ENCODE data around the gene EIF4E.

EIF4E gene

DNA sequence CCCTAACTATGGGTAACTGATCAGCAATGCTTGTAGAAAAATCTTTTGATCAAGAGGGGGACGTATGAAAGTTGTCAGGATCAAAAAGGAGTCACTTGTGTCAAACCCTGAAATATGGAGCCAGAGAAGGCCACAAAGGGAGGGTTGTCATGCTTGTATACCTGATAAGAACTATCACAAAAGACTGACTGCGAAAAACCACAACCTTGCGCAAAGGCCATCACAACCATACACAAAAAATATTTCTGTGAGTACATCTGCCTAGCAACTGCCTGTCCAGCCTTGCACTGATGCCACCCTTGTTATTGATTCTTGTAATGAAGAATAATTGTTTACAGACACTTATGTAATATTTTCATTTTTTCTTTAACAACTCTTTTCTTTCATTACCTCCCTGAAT, 22.8 kb upstream of the EIF4E start:
- Histone ChIP-seq H2BK5ac (ENCODE audit: low read length) (no peak overlapping the region), H3K56ac (ENCODE audit: low read length) (no peak overlapping the region), H3K79me1 (ENCODE audit: low read length) (no peaks in the 10 kb centered on the region), H3K4me2 (ENCODE audit: low read length) (no peak overlapping the region), H3K18ac (ENCODE audit: low read length) (no peak overlapping the region), H3K79me2 (ENCODE audit: control insufficient read depth, insufficient read depth, low read length) (no peaks in the 10 kb centered on the region), H2AK5ac (ENCODE audit: low read length) (no peak overlapping the region), H3K4ac (ENCODE audit: low read depth, low read length) (no peak overlapping the region), H3K23ac (ENCODE audit: low read length) (no peak overlapping the region), H3K4me1 (ENCODE audit: control insufficient read depth, low read depth, low read length) (no peaks in the 10 kb centered on the region), H4K8ac (ENCODE audit: low read depth, low read length) (no peak overlapping the region), H3K36me3 (ENCODE audit: control insufficient read depth, insufficient read depth, low read length) (no peaks in the 10 kb centered on the region), H4K5ac (ENCODE audit: low read length) (no peak overlapping the region), H3K27ac (ENCODE audit: low read depth, low read length) (no peak overlapping the region), H3K9ac (ENCODE audit: low read length) (no peak overlapping the region), H2BK120ac (ENCODE audit: low read depth, low read length) (no peak overlapping the region), H3K4me3 (ENCODE audit: low read length) (no peak overlapping the region), H3K27me3 (ENCODE audit: insufficient read depth, low read length, poor library complexity) (no peaks in the 10 kb centered on the region), H2BK15ac (replicated peaks; ENCODE audit: low read depth) (no peak overlapping the region)
- no peak for DNase-seq
- no CpG with 5 or more reads among the region's 3 CpGs for WGBS (ENCODE audit: extremely low coverage, insufficient coverage, low lambda C conversion rate)

- WGBS (ENCODE audit: extremely low coverage, insufficient coverage, low lambda C conversion rate), result no CpG with 5 or more reads among the region's 1 CpG
- DNase-seq, result no peak
- H4K5ac ChIP-seq (ENCODE audit: low read length), result no peak overlapping the region
Measured at GRCh38 chr4:98950925-98951324, 22.0 kb upstream of the EIF4E start.

GRCh38 chr4:98946359-98946758, 17.4 kb upstream of the EIF4E start:
- H3K27me3 ChIP-seq (ENCODE audit: insufficient read depth, low read length, poor library complexity), result no peaks in the 10 kb centered on the region
- H3K56ac ChIP-seq (ENCODE audit: low read length), result no peak overlapping the region
- no peak overlapping the region for H2AK5ac ChIP-seq (ENCODE audit: low read length)
- H3K23ac ChIP-seq (ENCODE audit: low read length), result no peak overlapping the region
- H3K27ac ChIP-seq (ENCODE audit: low read depth, low read length), result no peak overlapping the region
- H3K4ac ChIP-seq (ENCODE audit: low read depth, low read length), result no peak overlapping the region
- H3K36me3 ChIP-seq (ENCODE audit: control insufficient read depth, insufficient read depth, low read length), result no peaks in the 10 kb centered on the region
- H3K4me1 ChIP-seq (ENCODE audit: control insufficient read depth, low read depth, low read length), result no peaks in the 10 kb centered on the region
- no peak overlapping the region for H3K18ac ChIP-seq (ENCODE audit: low read length)
- no peak overlapping the region for H4K8ac ChIP-seq (ENCODE audit: low read depth, low read length)
- no peak overlapping the region for H3K4me3 ChIP-seq (ENCODE audit: low read length)
- no peaks in the 10 kb centered on the region for H3K79me2 ChIP-seq (ENCODE audit: control insufficient read depth, insufficient read depth, low read length)
- WGBS (ENCODE audit: extremely low coverage, insufficient coverage, low lambda C conversion rate), result no CpG with 5 or more reads among the region's 1 CpG
- no peak overlapping the region for H3K4me2 ChIP-seq (ENCODE audit: low read length)
- no peak overlapping the region for H4K5ac ChIP-seq (ENCODE audit: low read length)
- no peak overlapping the region for H2BK5ac ChIP-seq (ENCODE audit: low read length)
- no peak for DNase-seq
- H2BK15ac ChIP-seq (replicated peaks; ENCODE audit: low read depth), result no peak overlapping the region
- no peak overlapping the region for H2BK120ac ChIP-seq (ENCODE audit: low read depth, low read length)
- no peak overlapping the region for H3K9ac ChIP-seq (ENCODE audit: low read length)
- H3K79me1 ChIP-seq (ENCODE audit: low read length), result no peaks in the 10 kb centered on the region

More at GRCh38 chr4:98950925-98951324, 22.0 kb upstream of the EIF4E start:
- Histone ChIP-seq H3K4ac (ENCODE audit: low read depth, low read length) (no peak overlapping the region), H2BK120ac (ENCODE audit: low read depth, low read length) (no peak overlapping the region), H2BK15ac (replicated peaks; ENCODE audit: low read depth) (no peak overlapping the region), H3K4me2 (ENCODE audit: low read length) (no peak overlapping the region), H3K23ac (ENCODE audit: low read length) (no peak overlapping the region), H3K56ac (ENCODE audit: low read length) (no peak overlapping the region), H3K79me1 (ENCODE audit: low read length) (no peaks in the 10 kb centered on the region), H2AK5ac (ENCODE audit: low read length) (no peak overlapping the region), H3K79me2 (ENCODE audit: control insufficient read depth, insufficient read depth, low read length) (no peaks in the 10 kb centered on the region), H3K27me3 (ENCODE audit: insufficient read depth, low read length, poor library complexity) (no peaks in the 10 kb centered on the region), H2BK5ac (ENCODE audit: low read length) (no peak overlapping the region), H3K4me1 (ENCODE audit: control insufficient read depth, low read depth, low read length) (no peaks in the 10 kb centered on the region), H4K8ac (ENCODE audit: low read depth, low read length) (no peak overlapping the region), H3K4me3 (ENCODE audit: low read length) (no peak overlapping the region), H3K27ac (ENCODE audit: low read depth, low read length) (no peak overlapping the region), H3K36me3 (ENCODE audit: control insufficient read depth, insufficient read depth, low read length) (no peaks in the 10 kb centered on the region), H3K18ac (ENCODE audit: low read length) (no peak overlapping the region), H3K9ac (ENCODE audit: low read length) (no peak overlapping the region)

DNA sequence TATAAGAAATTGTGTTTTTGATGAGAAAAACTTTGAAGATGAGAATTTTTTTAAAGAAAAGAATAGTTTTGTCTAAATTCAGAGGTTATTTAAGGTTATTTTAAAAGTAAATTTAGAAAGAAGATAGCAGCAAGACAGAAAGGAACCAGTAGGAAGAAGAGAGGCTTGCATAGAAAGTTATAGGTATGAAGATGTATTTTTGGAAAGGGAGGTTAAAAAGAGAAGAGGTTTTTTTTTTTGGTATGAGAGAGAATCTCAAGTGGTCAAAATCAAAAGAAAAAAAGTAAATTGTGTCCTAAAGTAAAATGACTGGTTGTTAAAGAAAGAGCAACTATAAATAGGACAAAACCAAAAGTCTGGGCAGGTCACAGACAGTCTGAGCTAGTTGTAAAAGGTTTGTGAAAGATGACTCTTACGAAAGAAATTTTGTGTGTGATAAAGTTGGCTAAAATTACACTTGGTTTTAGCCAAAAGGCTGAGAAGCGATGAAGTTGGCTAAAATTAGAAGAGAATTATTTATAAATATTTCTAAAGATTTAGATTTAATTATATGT, 16.4 kb upstream of the EIF4E start:
- no peak overlapping the region for H2BK5ac ChIP-seq (ENCODE audit: low read length)
- no CpG with 5 or more reads among the region's 2 CpGs for WGBS (ENCODE audit: extremely low coverage, insufficient coverage, low lambda C conversion rate)
- no peak overlapping the region for H3K27ac ChIP-seq (ENCODE audit: low read depth, low read length)
- no peak overlapping the region for H2AK5ac ChIP-seq (ENCODE audit: low read length)
- no peaks in the 10 kb centered on the region for H3K79me2 ChIP-seq (ENCODE audit: control insufficient read depth, insufficient read depth, low read length)
- H4K5ac ChIP-seq (ENCODE audit: low read length), result no peak overlapping the region
- no peak overlapping the region for H3K56ac ChIP-seq (ENCODE audit: low read length)
- H3K79me1 ChIP-seq (ENCODE audit: low read length), result no peaks in the 10 kb centered on the region
- H3K23ac ChIP-seq (ENCODE audit: low read length), result no peak overlapping the region
- no peaks in the 10 kb centered on the region for H3K36me3 ChIP-seq (ENCODE audit: control insufficient read depth, insufficient read depth, low read length)
- H3K4me3 ChIP-seq (ENCODE audit: low read length), result no peak overlapping the region
- no peaks in the 10 kb centered on the region for H3K4me1 ChIP-seq (ENCODE audit: control insufficient read depth, low read depth, low read length)
- no peak overlapping the region for H3K9ac ChIP-seq (ENCODE audit: low read length)
- H3K27me3 ChIP-seq (ENCODE audit: insufficient read depth, low read length, poor library complexity), result no peaks in the 10 kb centered on the region
- no peak overlapping the region for H3K4me2 ChIP-seq (ENCODE audit: low read length)
- H3K18ac ChIP-seq (ENCODE audit: low read length), result no peak overlapping the region
- DNase-seq, result no peak
- no peak overlapping the region for H2BK120ac ChIP-seq (ENCODE audit: low read depth, low read length)
- no peak overlapping the region for H4K8ac ChIP-seq (ENCODE audit: low read depth, low read length)
- H3K4ac ChIP-seq (ENCODE audit: low read depth, low read length), result no peak overlapping the region
- H2BK15ac ChIP-seq (replicated peaks; ENCODE audit: low read depth), result no peak overlapping the region

GRCh38 chr4:98939892-98940298, 11.0 kb upstream of the EIF4E start:
- Histone ChIP-seq H3K56ac (ENCODE audit: low read length) (no peak overlapping the region), H3K4me1 (ENCODE audit: control insufficient read depth, low read depth, low read length) (no peaks in the 10 kb centered on the region), H3K4ac (ENCODE audit: low read depth, low read length) (no peak overlapping the region), H4K8ac (ENCODE audit: low read depth, low read length) (no peak overlapping the region), H2AK5ac (ENCODE audit: low read length) (no peak overlapping the region), H3K79me1 (ENCODE audit: low read length) (no peaks in the 10 kb centered on the region), H3K9ac (ENCODE audit: low read length) (no peak overlapping the region), H3K27ac (ENCODE audit: low read depth, low read length) (no peak overlapping the region), H2BK15ac (replicated peaks; ENCODE audit: low read depth) (no peak overlapping the region), H3K4me2 (ENCODE audit: low read length) (no peak overlapping the region), H3K36me3 (ENCODE audit: control insufficient read depth, insufficient read depth, low read length) (no peaks in the 10 kb centered on the region), H2BK120ac (ENCODE audit: low read depth, low read length) (no peak overlapping the region), H3K79me2 (ENCODE audit: control insufficient read depth, insufficient read depth, low read length) (no peaks in the 10 kb centered on the region), H3K27me3 (ENCODE audit: insufficient read depth, low read length, poor library complexity) (no peaks in the 10 kb centered on the region), H4K5ac (ENCODE audit: low read length) (no peak overlapping the region), H2BK5ac (ENCODE audit: low read length) (no peak overlapping the region), H3K18ac (ENCODE audit: low read length) (no peak overlapping the region), H3K23ac (ENCODE audit: low read length) (no peak overlapping the region), H3K4me3 (ENCODE audit: low read length) (no peak overlapping the region)
- DNase-seq, result peak; percentile 83
- WGBS (ENCODE audit: extremely low coverage, insufficient coverage, low lambda C conversion rate), result no CpG with 5 or more reads among the region's 2 CpGs

- Histone ChIP-seq H3K79me2 (ENCODE audit: control insufficient read depth, insufficient read depth, low read length) (no peaks in the 10 kb centered on the region), H2BK120ac (ENCODE audit: low read depth, low read length) (no peak overlapping the region), H3K23ac (ENCODE audit: low read length) (no peak overlapping the region), H4K8ac (ENCODE audit: low read depth, low read length) (no peak overlapping the region), H3K4ac (ENCODE audit: low read depth, low read length) (no peak overlapping the region), H3K4me1 (ENCODE audit: control insufficient read depth, low read depth, low read length) (no peaks in the 10 kb centered on the region), H3K56ac (ENCODE audit: low read length) (no peak overlapping the region), H3K4me3 (ENCODE audit: low read length) (no peak overlapping the region), H3K36me3 (ENCODE audit: control insufficient read depth, insufficient read depth, low read length) (no peaks in the 10 kb centered on the region), H3K4me2 (ENCODE audit: low read length) (no peak overlapping the region), H3K27ac (ENCODE audit: low read depth, low read length) (no peak overlapping the region), H3K18ac (ENCODE audit: low read length) (no peak overlapping the region), H3K79me1 (ENCODE audit: low read length) (no peaks in the 10 kb centered on the region), H2BK15ac (replicated peaks; ENCODE audit: low read depth) (no peak overlapping the region), H3K27me3 (ENCODE audit: insufficient read depth, low read length, poor library complexity) (no peaks in the 10 kb centered on the region), H2BK5ac (ENCODE audit: low read length) (no peak overlapping the region), H2AK5ac (ENCODE audit: low read length) (no peak overlapping the region), H3K9ac (ENCODE audit: low read length) (no peak overlapping the region), H4K5ac (ENCODE audit: low read length) (no peak overlapping the region)
- no peak for DNase-seq
- WGBS (ENCODE audit: extremely low coverage, insufficient coverage, low lambda C conversion rate), result no CpG with 5 or more reads among the region's 1 CpG
Measured at GRCh38 chr4:98939438-98939837, 10.5 kb upstream of the EIF4E start.

All from mesendoderm (in vitro differentiated cells).